ENCODE data around the gene ULK4. TPM values are rescaled to one million over a fixed set of nuclear protein-coding genes. Genes with fewer than 3 reads are reported as not detected.

The ULK4 gene
- total and polyA plus RNA-seq, 9 of the 15 experiments (the other 6 are each of a cell fraction or from before 2014, with no cell fraction given): 3.0 to 5.9 (median 3.5) TPM

- H3K79me2 ChIP-seq (ENCODE audit: control insufficient read depth, insufficient read depth, low read length): no peaks in the 10 kb centered on the region
- ChIA-PET POLR2A (no interaction called here), CTCF (ENCODE audit: low intra/inter-chr PET ratio) (no interaction called here)
- H3K9me3 ChIP-seq (replicated peaks; ENCODE audit: control insufficient read depth, insufficient read depth, low read depth, low read length): no peaks in the 10 kb centered on the region
- no peak for ATAC-seq
- in situ Hi-C loops (cut with MboI) (no loop called here), intact Hi-C loops (cut with micrococcal nuclease) (no loop called here)
- H4K20me1 ChIP-seq (replicated peaks; ENCODE audit: control insufficient read depth, insufficient read depth, low read length): no peaks in the 10 kb centered on the region
- no peak overlapping the region for H3K27ac ChIP-seq (ENCODE audit: extremely low read depth, low read depth, low read length)
- H3K4me2 ChIP-seq (ENCODE audit: insufficient read depth, low read length): no peak overlapping the region
- FAIRE-seq: no peak
- H3K36me3 ChIP-seq (ENCODE audit: control insufficient read depth, insufficient read depth, low read length): no peaks in the 10 kb centered on the region
- no peaks in the 10 kb centered on the region for H3K27me3 ChIP-seq (ENCODE audit: control insufficient read depth in 2 of 2, insufficient read depth in 2 of 2, low read length in 2 of 2)
- no peak for DNase-seq (ENCODE audit: extremely low read depth in 1 of 4, low spot score in 3 of 4)
- H3K4me3 ChIP-seq: no peak overlapping the region
- TF ChIP-seq, protein P1, sequence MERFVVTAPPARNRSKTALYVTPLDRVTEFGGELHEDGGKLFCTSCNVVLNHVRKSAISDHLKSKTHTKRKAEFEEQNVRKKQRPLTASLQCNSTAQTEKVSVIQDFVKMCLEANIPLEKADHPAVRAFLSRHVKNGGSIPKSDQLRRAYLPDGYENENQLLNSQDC (CRISPR knock-in tag; IDR thresholded peaks at IDR 0.05): no peak
- TF ChIP-seq ZNF384 (IDR thresholded peaks at IDR 0.05; ENCODE audit: low read depth, low read length) (no peak), HOXB6 (CRISPR knock-in tag; IDR thresholded peaks at IDR 0.05; ENCODE audit: borderline replicate concordance) (no peak), ZNF354B (CRISPR knock-in tag; IDR thresholded peaks at IDR 0.05) (no peak)
- H3K9me1 ChIP-seq (ENCODE audit: control insufficient read depth, insufficient read depth, low read length): no peaks in the 10 kb centered on the region
- H3K4me1 ChIP-seq (replicated peaks in 1 of 2; ENCODE audit: control insufficient read depth in 2 of 2, insufficient read depth in 2 of 2, low read length in 2 of 2): no peaks in the 10 kb centered on the region
- H3K9ac ChIP-seq (ENCODE audit: insufficient read depth in 1 of 2, low read depth in 2 of 2, low read length in 2 of 2): no peak overlapping the region
- no TSS peak for BruUV-seq (replicated peaks)
- no peak overlapping the region for H2AFZ ChIP-seq (ENCODE audit: low read depth, low read length)
These were observed 459.4 kb downstream of the ULK4 start for GRCh38 chr3:41502481-41502880.

DNA sequence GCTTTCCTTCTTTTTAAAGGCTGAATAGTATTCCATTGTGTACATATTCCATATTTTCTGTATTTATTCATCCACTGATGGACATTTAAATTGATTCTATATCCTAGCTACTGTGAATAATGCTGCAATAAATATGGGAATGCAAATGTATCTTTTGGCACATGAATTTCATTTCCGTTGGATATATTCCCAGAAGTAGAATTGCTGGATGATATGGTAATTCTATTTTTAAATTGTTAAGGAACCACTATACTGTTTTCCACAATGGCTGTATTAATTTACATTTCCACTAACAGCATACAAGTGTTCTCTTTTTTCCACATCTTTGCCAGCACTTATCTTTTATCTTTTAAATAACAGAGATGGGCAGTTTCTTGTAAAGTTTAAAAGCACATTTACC is 459.9 kb downstream of the ULK4 start:
- 0% methylated on average over 1 of the region's 1 CpG for WGBS (ENCODE audit: insufficient coverage, low coverage, missing lambda C conversion rate)

More for the DNA sequence above, 459.9 kb downstream of the ULK4 start:
- no peak for DNase-seq (ENCODE audit: extremely low read depth in 1 of 4, low spot score in 3 of 4)
- BruUV-seq (replicated peaks): no TSS peak
- no peaks in the 10 kb centered on the region for H3K4me1 ChIP-seq (replicated peaks in 1 of 2; ENCODE audit: control insufficient read depth in 2 of 2, insufficient read depth in 2 of 2, low read length in 2 of 2)
- no peak overlapping the region for H3K4me3 ChIP-seq
- no peaks in the 10 kb centered on the region for H4K20me1 ChIP-seq (replicated peaks; ENCODE audit: control insufficient read depth, insufficient read depth, low read length)
- intact Hi-C loops (cut with micrococcal nuclease) (no loop called here), in situ Hi-C loops (cut with MboI) (no loop called here)
- FAIRE-seq: no peak
- no peaks in the 10 kb centered on the region for H3K27me3 ChIP-seq (ENCODE audit: control insufficient read depth in 2 of 2, insufficient read depth in 2 of 2, low read length in 2 of 2)
- no peak overlapping the region for H3K9ac ChIP-seq (ENCODE audit: insufficient read depth in 1 of 2, low read depth in 2 of 2, low read length in 2 of 2)
- POLR2A ChIA-PET: no interaction called here
- H3K9me3 ChIP-seq (replicated peaks; ENCODE audit: control insufficient read depth, insufficient read depth, low read depth, low read length): no peaks in the 10 kb centered on the region
- H3K27ac ChIP-seq (ENCODE audit: extremely low read depth, low read depth, low read length): no peak overlapping the region
- H3K9me1 ChIP-seq (ENCODE audit: control insufficient read depth, insufficient read depth, low read length): no peaks in the 10 kb centered on the region
- CTCF ChIA-PET (ENCODE audit: low intra/inter-chr PET ratio): no interaction called here
- H3K79me2 ChIP-seq (ENCODE audit: control insufficient read depth, insufficient read depth, low read length): no peaks in the 10 kb centered on the region
- no peak overlapping the region for H2AFZ ChIP-seq (ENCODE audit: low read depth, low read length)
- no peaks in the 10 kb centered on the region for H3K36me3 ChIP-seq (ENCODE audit: control insufficient read depth, insufficient read depth, low read length)
- ATAC-seq: no peak
- no peak overlapping the region for H3K4me2 ChIP-seq (ENCODE audit: insufficient read depth, low read length)
- TF ChIP-seq BRCA1 (IDR thresholded peaks at IDR 0.05) (no peak), BRCA1 (CRISPR knock-in tag; IDR thresholded peaks at IDR 0.05) (no peak), PHB2 (IDR thresholded peaks at IDR 0.05; ENCODE audit: low read depth) (no peak), ZNF668 (CRISPR knock-in tag; IDR thresholded peaks at IDR 0.05) (no peak), SRF (CRISPR knock-in tag; IDR thresholded peaks at IDR 0.05) (no peak), SLC30A9 (CRISPR knock-in tag; IDR thresholded peaks at IDR 0.05) (no peak), THRAP3 (IDR thresholded peaks at IDR 0.05; ENCODE audit: borderline replicate concordance) (no peak)
- TF ChIP-seq, protein P2, sequence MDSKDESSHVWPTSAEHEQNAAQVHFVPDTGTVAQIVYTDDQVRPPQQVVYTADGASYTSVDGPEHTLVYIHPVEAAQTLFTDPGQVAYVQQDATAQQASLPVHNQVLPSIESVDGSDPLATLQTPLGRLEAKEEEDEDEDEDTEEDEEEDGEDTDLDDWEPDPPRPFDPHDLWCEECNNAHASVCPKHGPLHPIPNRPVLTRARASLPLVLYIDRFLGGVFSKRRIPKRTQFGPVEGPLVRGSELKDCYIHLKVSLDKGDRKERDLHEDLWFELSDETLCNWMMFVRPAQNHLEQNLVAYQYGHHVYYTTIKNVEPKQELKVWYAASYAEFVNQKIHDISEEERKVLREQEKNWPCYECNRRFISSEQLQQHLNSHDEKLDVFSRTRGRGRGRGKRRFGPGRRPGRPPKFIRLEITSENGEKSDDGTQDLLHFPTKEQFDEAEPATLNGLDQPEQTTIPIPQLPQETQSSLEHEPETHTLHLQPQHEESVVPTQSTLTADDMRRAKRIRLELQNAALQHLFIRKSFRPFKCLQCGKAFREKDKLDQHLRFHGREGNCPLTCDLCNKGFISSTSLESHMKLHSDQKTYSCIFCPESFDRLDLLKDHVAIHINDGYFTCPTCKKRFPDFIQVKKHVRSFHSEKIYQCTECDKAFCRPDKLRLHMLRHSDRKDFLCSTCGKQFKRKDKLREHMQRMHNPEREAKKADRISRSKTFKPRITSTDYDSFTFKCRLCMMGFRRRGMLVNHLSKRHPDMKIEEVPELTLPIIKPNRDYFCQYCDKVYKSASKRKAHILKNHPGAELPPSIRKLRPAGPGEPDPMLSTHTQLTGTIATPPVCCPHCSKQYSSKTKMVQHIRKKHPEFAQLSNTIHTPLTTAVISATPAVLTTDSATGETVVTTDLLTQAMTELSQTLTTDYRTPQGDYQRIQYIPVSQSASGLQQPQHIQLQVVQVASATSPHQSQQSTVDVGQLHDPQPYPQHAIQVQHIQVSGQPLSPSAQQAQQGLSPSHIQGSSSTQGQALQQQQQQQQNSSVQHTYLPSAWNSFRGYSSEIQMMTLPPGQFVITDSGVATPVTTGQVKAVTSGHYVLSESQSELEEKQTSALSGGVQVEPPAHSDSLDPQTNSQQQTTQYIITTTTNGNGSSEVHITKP (IDR thresholded peaks at IDR 0.05; ENCODE audit: partially characterized antibody): no peak

All from K562 (cell line).